ENCODE data around the gene DBF4B. TPM values are rescaled to one million over a fixed set of nuclear protein-coding genes. Genes with fewer than 3 reads are reported as not detected.
"Not testable (repeated sequence)": the region's sequence is repeated elsewhere in the genome, so short reads cannot be mapped to it uniquely, and the experiment has no call there.

The DBF4B gene
- polyA plus RNA-seq, 1 experiment: 3.0 TPM

- ChIA-PET POLR2A (no interaction called here), CTCF (no interaction called here)
- no peak for DNase-seq (ENCODE audit: low read depth, low spot score)
- Histone ChIP-seq H3K27ac (ENCODE audit: low read depth, low read length) (no peak overlapping the region), H3K4me3 (ENCODE audit: low read depth, low read length) (no peak overlapping the region), H3K9me3 (ENCODE audit: control insufficient read depth, insufficient read depth, low read length) (no peaks in the 10 kb centered on the region), H3K27me3 (ENCODE audit: control insufficient read depth, insufficient read depth, low read length) (no peaks in the 10 kb centered on the region)
- no peak for TF ChIP-seq CTCF (IDR thresholded peaks at IDR 0.05; ENCODE audit: low read depth, low read length)
Measured at GRCh38 chr17:44666006-44666405, 42.5 kb upstream of the DBF4B start.

- no peak for DNase-seq (ENCODE audit: low read depth, low spot score)
- Histone ChIP-seq H3K4me3 (ENCODE audit: low read depth, low read length) (no peak overlapping the region), H3K27ac (ENCODE audit: low read depth, low read length) (no peak overlapping the region), H3K27me3 (ENCODE audit: control insufficient read depth, insufficient read depth, low read length) (no peaks in the 10 kb centered on the region), H3K9me3 (ENCODE audit: control insufficient read depth, insufficient read depth, low read length) (no peaks in the 10 kb centered on the region)
- CTCF ChIA-PET: interaction anchor here (0.5 to 3.7 kb wide), 18 partner anchors 9 to 1033 kb away, joined by 3 to 31 read pairs (median 3); partner anchors contain the start of gene MEIOC
- POLR2A ChIA-PET: interaction anchor here (1.1 kb wide), 1 partner anchor 20 kb away, joined by 3 read pairs; no protein-coding TSS in a partner anchor
- TF ChIP-seq CTCF (IDR thresholded peaks at IDR 0.05; ENCODE audit: low read depth, low read length): peak; percentile 76
Measured at GRCh38 chr17:44672479-44673093, 35.9 kb upstream of the DBF4B start.

GRCh38 chr17:44673893-44674292 is 34.6 kb upstream of the DBF4B start:
- ChIA-PET CTCF (no interaction called here), POLR2A (no interaction called here)
- Histone ChIP-seq H3K27me3 (ENCODE audit: control insufficient read depth, insufficient read depth, low read length) (no peaks in the 10 kb centered on the region), H3K27ac (ENCODE audit: low read depth, low read length) (no peak overlapping the region), H3K4me3 (ENCODE audit: low read depth, low read length) (no peak overlapping the region), H3K9me3 (ENCODE audit: control insufficient read depth, insufficient read depth, low read length) (no peaks in the 10 kb centered on the region)
- no peak for DNase-seq (ENCODE audit: low read depth, low spot score)
- no peak for TF ChIP-seq CTCF (IDR thresholded peaks at IDR 0.05; ENCODE audit: low read depth, low read length)

GRCh38 chr17:44677136-44677535 is 31.3 kb upstream of the DBF4B start:
- ChIA-PET CTCF (no interaction called here), POLR2A (interaction anchor here (0.5 kb wide), 1 partner anchor 81 kb away, joined by 3 read pairs; no protein-coding TSS in a partner anchor)
- no peak for DNase-seq (ENCODE audit: low read depth, low spot score)
- Histone ChIP-seq H3K27ac (ENCODE audit: low read depth, low read length) (no peak overlapping the region), H3K4me3 (ENCODE audit: low read depth, low read length) (no peak overlapping the region), H3K27me3 (ENCODE audit: control insufficient read depth, insufficient read depth, low read length) (no peaks in the 10 kb centered on the region), H3K9me3 (ENCODE audit: control insufficient read depth, insufficient read depth, low read length) (no peaks in the 10 kb centered on the region)
- no peak for TF ChIP-seq CTCF (IDR thresholded peaks at IDR 0.05; ENCODE audit: low read depth, low read length)

- POLR2A ChIA-PET: not testable (repeated sequence)
- CTCF ChIA-PET: interaction anchor here (1.4 kb wide), 1 partner anchor 11 kb away, joined by 4 read pairs; no protein-coding TSS in a partner anchor
Measured at GRCh38 chr17:44683303-44683702, 25.2 kb upstream of the DBF4B start.

More at GRCh38 chr17:44683303-44683702, 25.2 kb upstream of the DBF4B start:
- H3K9me3 ChIP-seq (ENCODE audit: control insufficient read depth, insufficient read depth, low read length); H3K27ac ChIP-seq (ENCODE audit: low read depth, low read length); H3K4me3 ChIP-seq (ENCODE audit: low read depth, low read length); H3K27me3 ChIP-seq (ENCODE audit: control insufficient read depth, insufficient read depth, low read length); DNase-seq (ENCODE audit: low read depth, low spot score): not testable (repeated sequence)

All from AG04450 (cell line).